Right lobe of liver (tissue), 6 donors: ENCODE results near the gene VAMP8. TPM values are rescaled to one million over a fixed set of nuclear protein-coding genes. Genes with fewer than 3 reads are reported as not detected.

Experiments
- ATAC-seq, 4 donors: fragments of 200-7000 bp; cut with Tn5 transposase; one replicate each; pipeline ENCODE4 v1.9.1; 2020; ENCODE audit warnings: mild to moderate bottlenecking in 4 of 4, moderate library complexity in 4 of 4
- DNase-seq, 3 donors: peaks; one replicate each; pipeline ENCODE4 v3.0.0-alpha.2; 2020
- H3K27ac ChIP-seq, 3 donors: fragments of 200-600 bp; one replicate each; pipeline ENCODE4 v1.8.0; 2022
- H3K27me3 ChIP-seq, 2 donors: fragments of 200-600 bp; one replicate each; pipeline ENCODE4 v1.8.0; 2022
- H3K36me3 ChIP-seq, 4 donors: fragments of 200-600 bp; sonication (generic) in 1 of 4; one replicate each; pipeline versions ENCODE4 v1.5.1 to v1.8.0; 2017 to 2022; ENCODE audit warnings: control low read depth in 1 of 4
- H3K4me1 ChIP-seq, 4 donors: fragments of 200-600 bp; sonication (generic) in 1 of 4; one replicate each; pipeline versions ENCODE4 v1.5.1 to v1.8.0; 2017 to 2022; ENCODE audit warnings: control low read depth in 1 of 4
- H3K4me3 ChIP-seq, 3 donors: fragments of 200-600 bp; one replicate each; pipeline ENCODE4 v1.8.0; 2022
- H3K9me3 ChIP-seq, 4 donors: fragments of 200-600 bp; sonication (generic) in 1 of 4; one replicate each; pipeline versions ENCODE4 v1.5.1 to v1.8.0; 2017 to 2022; ENCODE audit warnings: control low read depth in 1 of 4
- POLR2A ChIP-seq: fragments of 450-650 bp; IDR thresholded peaks from one replicate; pipeline ENCODE4 v1.6.1; 2017; ENCODE audit warnings: antibody characterized with exemption, mild to moderate bottlenecking
- WGBS: methylation state at CpG from one replicate; pipeline ENCODE4 v1.1.6; 2018; ENCODE audit warnings: low coverage, low lambda C conversion rate; ENCODE audit not compliant: insufficient coverage; ENCODE audit errors: missing lambda C conversion rate; 5-methylcytosine and 5-hydroxymethylcytosine counted together
- intact Hi-C, 2 donors: fragments of 100-400 bp; cut with DNase I; formaldehyde crosslinking; loops; one replicate each; pipeline versions ENCODE4 v1.11.2 to v1.14.1; 2022
- total RNA-seq, 6 experiments: library from RNA; depleted of rRNA in 2 of 6; stranded (reverse); fragments of >200 nt in 2 of 6; fragmentation: NEBNext Ultra II Directional in 3 of 6; extraction: Animal tissue kit (Norgen Biotek cat#: 25700) in 3 of 6; gene quantifications; one replicate each; pipeline versions ENCODE4 v1.1.0 to v1.2.4, GENCODE V29; 2016 to 2023
- TF ChIP-seq, protein P1 (sequence below), 4 donors: fragments of 200-600 bp in 3 of 4; fragments of 450-650 bp in 1 of 4; IDR thresholded peaks; one replicate each; pipeline versions ENCODE4 v1.5.1 to v1.8.0; 2016 to 2022; ENCODE audit warnings: antibody characterized with exemption in 4 of 4, mild to moderate bottlenecking in 2 of 4
- donor health status: DM: no; HTN: yes; CAD: no.
- donor health status: DM: no; HTN: no; CAD: no.
- donor health status: DM: no; HTN: no; CAD: no.
- donor health status: DM: no; HTN: yes; CAD: no.
- donor health status: DM: no; HTN: yes; CAD: no.

VAMP8 gene
- total RNA-seq, 6 experiments from 2014 or later = 59.5 to 107 (median 74.5) TPM

DNA sequence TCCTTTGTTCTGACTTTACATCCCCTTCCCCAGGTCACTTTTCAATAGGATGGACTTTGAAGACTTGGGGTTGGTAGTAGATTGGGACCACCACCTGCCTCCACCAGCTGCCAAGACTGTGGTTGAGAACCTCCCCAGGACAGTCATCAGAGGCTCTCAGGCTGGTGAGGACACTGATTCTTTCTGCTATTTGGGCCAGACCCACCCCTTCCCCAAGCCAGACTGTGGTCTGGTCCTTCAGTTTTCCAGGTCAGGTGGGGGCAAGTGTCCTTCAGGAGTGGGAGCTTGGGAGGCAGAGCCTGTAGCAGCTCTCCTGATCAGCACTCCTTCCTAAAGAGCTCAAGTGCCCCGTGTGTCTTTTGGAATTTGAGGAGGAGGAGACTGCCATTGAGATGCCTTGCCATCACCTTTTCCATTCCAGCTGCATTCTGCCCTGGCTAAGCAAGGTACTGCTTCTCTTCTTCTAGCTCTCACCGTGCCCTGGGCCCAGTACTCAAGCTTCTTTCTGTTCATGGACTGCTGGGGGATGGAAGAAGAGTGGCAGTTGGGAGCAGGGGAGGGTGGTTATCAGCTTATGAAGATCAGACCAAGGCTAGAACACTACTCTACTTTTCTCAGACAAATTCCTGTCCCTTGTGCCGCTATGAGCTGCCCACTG, 19.2 kb downstream of the VAMP8 start:
- intact Hi-C loops = no loop called here
- H3K27ac ChIP-seq = peak overlapping the region in 1 of 3 donors; percentile 87
- ATAC-seq = no peak

DNA sequence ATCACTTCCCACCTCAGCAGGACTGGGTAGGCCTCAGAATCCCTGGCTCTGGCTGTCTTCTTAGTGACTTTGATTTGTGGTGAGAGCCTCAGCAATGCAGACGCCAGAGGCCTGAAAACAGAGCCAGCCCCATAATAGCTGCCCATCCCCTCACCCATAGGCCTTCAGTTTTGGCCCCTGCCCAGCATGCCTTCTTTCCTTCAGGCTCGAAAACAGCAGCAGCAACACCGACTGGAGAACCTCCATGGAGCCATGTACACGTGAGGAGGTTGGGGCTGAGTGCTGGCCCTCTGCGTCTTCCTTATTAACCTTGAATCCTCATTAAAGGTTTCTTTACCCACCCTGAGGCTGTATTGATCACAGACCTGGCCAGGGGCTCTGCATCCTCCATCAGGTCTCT, 19.9 kb downstream of the VAMP8 start:
- intact Hi-C loops = no loop called here

More for the DNA sequence above, 19.2 kb downstream of the VAMP8 start:
- DNase-seq = no peak
- H3K4me1 ChIP-seq = peaks cover 0 to 49% (median 19%) of the 10 kb centered on the region in 4 donors
- no peaks in the 10 kb centered on the region for H3K27me3 ChIP-seq
- no peaks in the 10 kb centered on the region for H3K9me3 ChIP-seq
- peak overlapping the region; percentile 77 to 95 (median 94) for H3K4me3 ChIP-seq
- no peak for TF ChIP-seq POLR2A
- peaks cover 0 to 26% (median 3%) of the 10 kb centered on the region in 4 donors for H3K36me3 ChIP-seq
- 50% methylated on average over 2 of the region's 3 CpGs for WGBS

DNA sequence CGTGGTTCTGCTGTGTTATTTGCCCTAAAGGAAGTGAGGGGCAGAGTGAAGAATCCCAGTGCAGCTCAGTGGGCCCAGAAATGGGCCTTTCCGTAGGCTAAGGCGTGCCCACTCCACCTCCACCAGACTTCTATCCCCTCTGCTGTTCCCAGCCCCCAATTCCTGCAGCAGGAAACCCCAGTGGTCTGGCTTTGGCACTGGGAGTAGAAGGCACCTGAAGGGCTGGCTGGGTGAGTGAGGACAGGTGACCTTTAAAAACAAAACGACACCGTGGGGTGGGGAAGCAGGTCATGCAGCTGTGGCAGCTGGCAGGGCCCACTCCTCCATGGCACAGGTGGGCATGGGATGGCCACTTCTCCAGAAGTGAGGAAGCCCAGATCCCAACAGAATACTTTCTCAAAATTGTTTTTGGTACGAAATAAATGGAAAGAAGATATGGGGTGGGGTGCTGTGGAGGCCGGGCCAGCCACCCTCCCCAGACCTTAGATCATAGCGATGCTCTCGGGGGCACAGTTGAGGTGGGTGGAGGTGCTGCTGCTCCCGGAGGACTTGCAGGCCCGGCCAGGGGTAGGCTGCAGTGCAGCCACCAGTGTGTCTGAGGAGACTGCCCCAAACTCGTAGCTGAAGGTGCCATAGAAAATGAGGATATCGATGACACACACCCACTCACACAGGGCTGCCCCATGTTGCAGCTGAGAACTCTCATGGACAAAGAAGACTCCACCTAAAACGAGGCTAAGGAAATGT, 21.4 kb downstream of the VAMP8 start:
- intact Hi-C loops = no loop called here
- Histone ChIP-seq H3K4me1 (peaks cover 0 to 44% (median 20%) of the 10 kb centered on the region in 4 donors), H3K4me3 (no peak overlapping the region), H3K27me3 (no peaks in the 10 kb centered on the region), H3K9me3 (no peaks in the 10 kb centered on the region), H3K27ac (peak overlapping the region in 1 of 3 donors; percentile 14), H3K36me3 (peaks cover 0 to 26% (median 3%) of the 10 kb centered on the region in 4 donors)
- TF ChIP-seq, protein P1, sequence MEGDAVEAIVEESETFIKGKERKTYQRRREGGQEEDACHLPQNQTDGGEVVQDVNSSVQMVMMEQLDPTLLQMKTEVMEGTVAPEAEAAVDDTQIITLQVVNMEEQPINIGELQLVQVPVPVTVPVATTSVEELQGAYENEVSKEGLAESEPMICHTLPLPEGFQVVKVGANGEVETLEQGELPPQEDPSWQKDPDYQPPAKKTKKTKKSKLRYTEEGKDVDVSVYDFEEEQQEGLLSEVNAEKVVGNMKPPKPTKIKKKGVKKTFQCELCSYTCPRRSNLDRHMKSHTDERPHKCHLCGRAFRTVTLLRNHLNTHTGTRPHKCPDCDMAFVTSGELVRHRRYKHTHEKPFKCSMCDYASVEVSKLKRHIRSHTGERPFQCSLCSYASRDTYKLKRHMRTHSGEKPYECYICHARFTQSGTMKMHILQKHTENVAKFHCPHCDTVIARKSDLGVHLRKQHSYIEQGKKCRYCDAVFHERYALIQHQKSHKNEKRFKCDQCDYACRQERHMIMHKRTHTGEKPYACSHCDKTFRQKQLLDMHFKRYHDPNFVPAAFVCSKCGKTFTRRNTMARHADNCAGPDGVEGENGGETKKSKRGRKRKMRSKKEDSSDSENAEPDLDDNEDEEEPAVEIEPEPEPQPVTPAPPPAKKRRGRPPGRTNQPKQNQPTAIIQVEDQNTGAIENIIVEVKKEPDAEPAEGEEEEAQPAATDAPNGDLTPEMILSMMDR (IDR thresholded peaks at IDR 0.05) = no peak
- TF ChIP-seq POLR2A = no peak
- ATAC-seq = no peak
- DNase-seq = no peak
- WGBS = 52% methylated on average over 9 of the region's 14 CpGs

More for the DNA sequence above, 19.9 kb downstream of the VAMP8 start:
- no peaks in the 10 kb centered on the region for H3K27me3 ChIP-seq
- H3K9me3 ChIP-seq = no peaks in the 10 kb centered on the region
- TF ChIP-seq POLR2A = no peak
- TF ChIP-seq, protein P1 (IDR thresholded peaks at IDR 0.05) = no peak
- no peak for DNase-seq
- WGBS = 87% methylated on average over 3 of the region's 5 CpGs
- H3K4me3 ChIP-seq = no peak overlapping the region
- no peak for ATAC-seq
- H3K27ac ChIP-seq = no peak overlapping the region
- peaks cover 0 to 50% (median 19%) of the 10 kb centered on the region in 4 donors for H3K4me1 ChIP-seq
- H3K36me3 ChIP-seq = peaks cover 0 to 26% (median 3%) of the 10 kb centered on the region in 4 donors

DNA sequence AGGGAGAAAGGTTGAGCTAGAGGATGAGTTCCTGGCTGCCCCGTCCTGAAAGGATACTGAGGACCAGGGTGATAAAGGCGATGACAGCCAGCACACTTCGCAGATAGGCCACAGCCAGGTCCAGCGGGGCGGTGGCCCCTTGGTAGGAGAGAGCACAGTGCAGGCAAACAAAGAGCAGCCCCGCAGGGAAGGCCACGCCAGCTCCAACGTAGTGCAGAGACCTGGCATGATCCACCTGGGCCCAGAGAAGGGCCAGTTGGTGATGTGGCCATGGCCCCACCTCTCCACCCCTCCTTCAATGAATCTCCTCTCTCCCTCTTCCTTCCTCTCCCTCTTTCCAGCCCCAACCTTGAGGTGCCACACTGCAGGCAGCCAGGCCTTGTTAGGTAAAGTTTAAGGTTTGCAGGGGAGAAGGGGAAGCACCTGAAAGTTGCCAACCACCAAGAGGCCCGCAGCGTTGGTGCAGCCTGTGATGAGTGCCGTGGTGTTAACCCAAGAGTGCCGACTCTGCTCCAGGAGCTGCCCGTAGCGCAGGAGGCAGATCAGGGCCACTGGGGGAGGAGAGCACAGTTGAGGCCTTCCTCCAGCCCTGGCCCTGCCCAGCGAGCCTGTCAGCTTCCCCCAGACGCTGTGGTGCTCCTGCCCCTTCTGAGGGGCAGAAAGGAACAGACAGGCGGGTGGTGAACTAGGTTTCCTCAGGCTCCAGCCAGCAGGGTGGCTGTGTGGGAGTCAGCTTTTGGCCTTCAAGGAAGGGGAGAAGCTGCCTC, 22.3 kb downstream of the VAMP8 start:
- Histone ChIP-seq H3K27ac (no peak overlapping the region), H3K4me3 (no peak overlapping the region), H3K27me3 (no peaks in the 10 kb centered on the region), H3K36me3 (peaks cover 0 to 26% (median 3%) of the 10 kb centered on the region in 4 donors), H3K4me1 (peaks cover 0 to 47% (median 21%) of the 10 kb centered on the region in 4 donors), H3K9me3 (no peaks in the 10 kb centered on the region)
- ATAC-seq (no peak), DNase-seq (no peak)
- intact Hi-C loops = no loop called here
- TF ChIP-seq, protein P1 (IDR thresholded peaks at IDR 0.05) = no peak
- no peak for TF ChIP-seq POLR2A
- 33% methylated on average over 10 of the region's 17 CpGs for WGBS
